GM19372 (cell line): ENCODE results near the gene WIF1.

Experiments
- ATAC-seq: cut with Tn5 transposase; IDR thresholded peaks from one replicate; pipeline ENCODE4 v1.9.1; 2021; ENCODE audit warnings: mild to moderate bottlenecking, low read depth, moderate library complexity; ENCODE audit not compliant: unreplicated experiment

The WIF1 gene

DNA sequence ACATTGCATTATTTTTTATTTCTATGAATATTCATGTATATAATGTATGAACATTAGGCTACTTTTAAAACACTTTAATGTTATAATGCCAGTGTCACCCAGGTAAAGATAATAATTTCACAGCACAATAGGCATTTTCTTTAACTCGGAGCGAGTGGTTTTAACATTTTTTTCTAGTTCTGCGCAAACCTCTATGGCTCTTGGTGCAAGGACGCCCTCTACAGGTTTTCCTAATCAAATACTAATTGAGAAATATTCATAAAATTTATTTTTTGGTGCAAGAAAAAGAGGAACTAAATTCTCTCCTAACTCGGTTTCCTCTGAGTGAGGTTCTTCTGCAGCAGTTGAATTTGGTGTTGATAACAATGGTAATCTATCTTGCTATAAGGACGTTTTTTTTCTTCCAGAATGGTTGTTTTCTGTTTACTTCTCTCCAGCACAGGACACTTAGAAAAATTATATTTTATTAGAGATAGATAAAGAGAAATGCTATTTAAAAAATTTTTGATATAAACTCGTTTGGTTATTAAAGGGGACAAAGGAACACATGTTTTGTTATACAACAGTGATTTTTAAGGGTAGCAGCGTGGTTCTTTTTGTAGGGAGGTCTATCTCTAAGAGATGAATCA lies 2.4 kb upstream of the WIF1 start:
- no peak for ATAC-seq

DNA sequence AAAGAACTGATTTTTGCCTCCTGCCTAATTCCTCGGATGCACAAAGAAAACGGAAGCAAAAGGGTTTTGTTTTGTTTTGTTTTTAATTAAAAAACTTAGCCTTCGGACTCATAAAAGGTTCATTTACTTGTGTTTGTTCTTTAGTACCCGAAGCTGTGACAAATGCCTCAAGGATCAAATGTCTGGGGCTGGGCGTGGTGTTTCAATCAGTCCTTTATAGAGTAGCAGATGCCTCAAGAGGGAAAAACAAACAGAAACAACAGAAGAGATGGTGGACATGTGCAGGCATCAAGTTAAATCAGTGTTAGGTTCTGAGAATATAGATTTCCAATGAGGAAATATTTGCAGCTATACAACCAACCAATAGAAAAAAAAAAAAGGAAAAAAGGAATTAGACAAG lies 1.6 kb upstream of the WIF1 start:
- no peak for ATAC-seq

DNA sequence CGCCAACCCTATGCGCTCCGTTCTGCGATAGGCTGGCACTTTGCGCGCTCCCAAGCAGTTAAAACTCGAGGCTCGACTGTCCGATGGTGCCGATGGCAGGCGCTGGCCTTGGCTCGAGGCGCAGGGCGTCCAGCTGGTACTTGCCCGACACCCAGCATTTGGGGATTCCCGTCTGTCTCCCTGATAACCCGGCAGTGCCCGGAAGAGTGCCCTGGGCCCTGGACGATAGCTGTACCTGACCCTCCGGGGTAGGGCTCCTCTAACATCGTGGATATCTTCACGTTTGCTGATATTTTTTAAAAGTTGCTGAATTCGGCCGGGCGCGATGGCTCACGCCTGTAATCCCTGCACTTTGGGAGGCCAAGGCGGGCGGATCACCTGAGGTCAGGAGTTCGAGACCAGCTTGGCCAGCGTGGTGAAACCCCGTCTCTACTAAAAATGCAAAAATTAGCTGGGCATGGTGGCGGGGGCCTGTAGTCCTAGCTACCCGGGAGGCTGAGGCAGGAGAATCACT lies 908 bp upstream of the WIF1 start:
- no peak for ATAC-seq

DNA sequence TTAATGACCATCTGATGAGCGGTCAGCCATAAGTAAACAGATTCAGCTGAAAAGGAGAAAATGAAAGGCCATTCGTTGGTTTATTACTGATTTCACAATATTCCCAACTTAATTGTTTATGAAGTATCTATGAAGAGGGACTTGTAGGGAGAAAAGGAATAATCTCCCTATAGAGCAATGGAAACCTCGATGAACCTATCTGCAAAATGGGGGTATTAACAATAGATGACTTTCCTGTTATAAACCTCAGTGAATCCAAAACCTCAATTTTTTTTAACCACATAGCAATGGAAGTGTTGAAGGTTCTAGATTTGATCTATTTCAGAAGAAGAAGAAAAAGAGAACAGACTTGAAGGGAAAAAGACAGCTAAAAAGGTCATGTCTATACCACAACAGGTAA lies 2.0 kb downstream of the WIF1 start:
- no peak for ATAC-seq

DNA sequence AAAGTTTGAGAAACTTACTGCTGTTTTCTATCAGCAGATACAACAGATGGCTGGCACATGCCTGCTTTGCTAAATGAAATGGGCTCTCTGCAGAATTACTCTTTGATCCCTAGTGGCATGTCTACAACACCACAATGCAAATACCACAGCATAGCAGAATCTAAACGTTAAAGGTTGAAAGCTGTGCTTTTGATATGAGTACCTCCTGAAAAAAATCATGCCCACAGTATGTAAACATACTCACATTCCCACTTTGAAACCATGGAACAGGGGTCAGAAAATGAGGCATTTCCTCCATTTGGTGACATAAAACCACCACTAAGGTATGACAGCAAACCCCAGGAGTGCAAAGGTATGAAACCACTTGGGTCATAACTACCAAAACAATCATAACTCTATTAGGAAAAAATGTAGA lies 7.5 kb downstream of the WIF1 start:
- ATAC-seq: no peak

DNA sequence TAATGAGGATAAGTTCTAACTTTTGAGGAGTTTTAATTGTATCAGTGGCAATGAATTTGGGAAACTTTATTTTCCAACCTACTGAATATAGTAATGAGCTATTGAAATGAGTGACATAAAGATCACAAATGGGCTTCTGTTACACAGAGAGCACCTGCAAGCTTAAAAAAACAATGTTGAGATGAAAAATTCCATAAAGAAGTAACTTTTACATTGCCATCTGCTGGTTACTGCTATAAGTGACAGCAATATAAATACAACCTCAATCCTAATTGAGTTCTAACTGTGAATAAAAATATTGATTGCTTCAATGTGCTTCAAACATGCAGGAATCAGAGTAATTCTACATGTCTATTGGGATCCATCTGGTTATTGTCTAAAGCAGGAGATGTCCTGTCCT lies 14.2 kb downstream of the WIF1 start:
- ATAC-seq: no peak

DNA sequence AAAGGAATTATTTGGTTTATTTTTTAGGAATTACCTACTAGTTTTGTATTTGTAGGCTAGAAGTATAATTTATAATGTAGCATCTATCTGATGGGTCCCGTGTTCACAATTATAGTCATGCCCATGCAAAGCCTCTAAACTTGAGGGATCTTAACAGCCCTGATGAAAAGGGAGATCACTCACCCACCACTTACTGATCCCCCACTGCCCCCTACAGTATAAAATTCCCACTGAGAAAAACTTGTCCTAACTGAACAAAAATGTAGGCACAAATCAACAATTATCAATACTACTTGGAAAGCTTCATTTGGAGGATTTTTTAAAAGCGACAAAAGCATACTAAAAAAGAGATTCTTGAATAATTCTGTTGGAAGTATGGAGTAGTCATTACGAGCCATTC lies 21.0 kb downstream of the WIF1 start:
- ATAC-seq: no peak

DNA sequence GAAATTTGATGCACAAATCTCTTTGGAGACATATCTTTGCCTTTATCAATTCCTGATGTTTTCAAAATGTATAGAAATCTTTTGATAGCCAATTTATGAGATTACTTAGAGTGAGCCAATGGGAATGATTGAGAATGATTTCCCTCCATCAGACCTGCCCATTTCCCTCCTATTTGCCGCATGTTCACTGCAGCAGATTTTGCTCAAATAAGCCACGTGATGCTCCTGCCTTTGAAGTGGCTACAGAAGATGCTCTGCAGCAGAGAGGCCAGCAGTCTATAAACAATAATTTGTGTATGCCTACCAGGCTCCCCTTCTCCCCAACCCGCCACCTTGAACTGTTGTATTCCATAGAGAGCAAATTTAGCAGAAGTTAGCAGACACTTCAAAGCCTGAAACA lies 21.9 kb downstream of the WIF1 start:
- ATAC-seq: no peak

DNA sequence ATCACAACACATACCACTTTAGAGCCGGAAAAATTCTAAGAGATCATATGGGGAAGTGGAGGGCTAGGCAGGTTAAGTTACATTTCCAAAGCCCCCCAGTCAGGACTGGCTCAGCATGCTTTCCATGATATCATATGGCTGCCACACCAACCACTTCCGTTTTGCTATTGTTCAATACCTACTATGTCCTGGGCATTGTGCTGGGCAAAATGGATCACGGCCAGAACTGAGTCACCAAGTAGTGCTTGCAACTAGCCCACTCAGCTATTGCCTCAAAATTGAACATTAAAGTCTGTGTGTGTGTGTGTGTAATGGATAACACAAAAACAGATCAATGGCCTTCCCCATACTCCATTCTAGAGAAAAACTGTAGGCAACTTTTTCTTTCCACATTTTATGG lies 22.7 kb downstream of the WIF1 start:
- no peak for ATAC-seq

DNA sequence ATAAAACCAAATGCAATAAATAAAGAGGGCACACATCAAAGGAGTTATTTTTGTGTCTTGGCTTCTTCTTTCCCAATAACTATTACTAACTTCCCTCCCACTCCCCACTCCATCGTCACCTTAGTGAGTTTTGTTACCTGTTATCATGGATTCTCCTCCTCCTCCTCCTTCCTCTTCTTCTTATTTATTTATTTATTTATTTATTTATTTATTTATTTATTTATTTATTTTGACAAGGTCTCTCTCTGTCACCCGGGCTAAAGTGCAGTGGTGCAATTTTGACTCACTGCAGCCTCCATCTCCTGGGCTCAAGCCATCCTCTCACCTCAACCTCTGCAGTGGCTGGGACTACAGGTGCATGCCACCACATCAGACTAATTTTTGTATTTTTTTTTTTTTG lies 26.4 kb downstream of the WIF1 start:
- ATAC-seq: no peak

DNA sequence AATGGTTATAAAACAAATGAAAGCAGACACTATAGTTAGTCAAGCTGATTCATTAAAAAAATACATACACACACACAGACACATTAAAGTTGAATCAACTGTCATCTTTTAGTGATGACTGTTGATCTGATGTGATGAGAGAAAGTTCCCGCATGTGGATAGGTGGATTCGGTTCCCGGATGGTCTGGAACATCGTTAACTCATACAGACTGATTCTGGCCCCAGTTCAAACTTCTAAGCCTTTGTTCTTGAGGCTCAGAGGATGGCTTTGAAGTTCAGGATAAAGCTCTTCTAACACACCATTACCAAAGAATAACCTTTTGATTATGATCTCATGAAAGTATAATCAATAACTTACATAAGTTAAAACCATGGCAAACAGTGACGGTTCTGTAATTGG lies 27.5 kb downstream of the WIF1 start:
- no peak for ATAC-seq

DNA sequence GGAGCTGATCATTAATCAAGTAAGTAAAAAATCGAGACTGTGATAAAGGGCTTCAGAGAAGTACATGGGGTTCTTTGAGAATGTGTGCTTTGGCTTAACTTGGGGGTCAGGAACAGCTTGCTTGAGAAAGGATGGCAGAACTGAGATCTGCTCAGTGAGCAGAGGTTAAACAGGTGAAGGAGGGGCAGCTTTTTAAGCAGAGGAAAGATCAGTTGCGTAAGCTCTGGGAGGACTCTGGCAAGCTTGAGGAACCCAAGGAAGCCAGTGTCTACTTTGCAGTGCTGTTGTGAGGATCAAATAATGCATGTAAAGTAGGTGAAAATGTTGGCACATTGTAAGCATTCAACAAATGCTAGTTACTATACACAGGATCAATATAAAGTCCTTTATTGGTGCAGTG lies 30.6 kb downstream of the WIF1 start:
- ATAC-seq: no peak

DNA sequence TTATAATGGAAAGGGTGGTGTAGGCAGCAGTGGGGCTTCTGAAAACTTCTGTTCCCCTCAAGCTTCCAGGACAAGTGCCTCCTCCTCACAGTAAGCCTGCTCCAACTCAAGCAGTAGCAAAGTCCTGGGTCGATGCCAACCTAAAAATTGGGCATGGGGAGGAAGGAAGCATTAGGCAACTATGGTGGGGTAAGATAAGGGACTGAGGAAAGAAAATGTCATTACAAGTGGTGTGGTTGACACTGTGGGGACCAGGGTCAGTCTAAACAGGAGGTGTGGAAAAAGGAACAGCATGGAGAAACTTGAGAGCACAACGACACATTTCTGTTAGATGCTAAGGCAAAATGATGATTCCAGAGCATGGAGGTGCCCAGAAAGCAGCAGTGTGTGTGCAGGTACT lies 34.9 kb downstream of the WIF1 start:
- ATAC-seq: no peak

DNA sequence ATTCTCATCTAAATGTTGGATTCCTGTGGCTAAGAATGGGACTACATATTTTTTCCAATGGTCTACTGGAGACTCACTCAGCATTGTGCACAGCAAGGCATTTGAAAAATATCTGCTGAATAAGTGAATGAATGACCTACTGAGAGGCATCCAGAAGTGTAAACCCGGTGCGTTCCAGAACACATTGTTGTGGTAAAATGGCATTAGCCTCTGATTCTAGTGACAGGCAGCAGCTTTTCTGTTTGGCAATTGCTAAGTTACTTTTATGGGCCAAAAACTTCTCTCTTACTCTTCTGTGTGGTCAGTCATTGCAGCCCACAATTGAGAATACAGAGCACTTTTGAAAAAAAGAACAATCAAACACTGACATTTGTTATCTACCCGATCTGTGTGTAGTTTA lies 36.5 kb downstream of the WIF1 start:
- ATAC-seq: no peak

DNA sequence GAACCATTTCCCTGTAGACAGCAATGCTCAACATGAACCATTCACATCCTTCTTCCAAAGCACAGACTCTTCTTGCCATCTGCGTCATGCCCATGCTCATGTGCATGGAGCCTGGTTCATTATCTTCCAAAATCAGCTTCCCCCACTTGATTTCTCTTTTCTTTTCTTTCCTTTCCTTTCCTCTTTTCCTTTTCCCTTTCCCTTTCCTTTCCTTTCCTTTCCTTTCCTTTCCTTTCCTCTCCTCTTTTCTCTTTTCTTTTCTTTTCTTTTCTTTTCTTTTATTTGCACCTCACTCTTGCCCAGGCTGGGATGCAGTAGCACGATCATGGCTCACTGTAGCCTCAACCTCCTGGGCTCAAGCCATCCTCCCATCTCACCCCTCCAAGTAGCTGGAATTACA lies 37.5 kb downstream of the WIF1 start:
- no peak for ATAC-seq

DNA sequence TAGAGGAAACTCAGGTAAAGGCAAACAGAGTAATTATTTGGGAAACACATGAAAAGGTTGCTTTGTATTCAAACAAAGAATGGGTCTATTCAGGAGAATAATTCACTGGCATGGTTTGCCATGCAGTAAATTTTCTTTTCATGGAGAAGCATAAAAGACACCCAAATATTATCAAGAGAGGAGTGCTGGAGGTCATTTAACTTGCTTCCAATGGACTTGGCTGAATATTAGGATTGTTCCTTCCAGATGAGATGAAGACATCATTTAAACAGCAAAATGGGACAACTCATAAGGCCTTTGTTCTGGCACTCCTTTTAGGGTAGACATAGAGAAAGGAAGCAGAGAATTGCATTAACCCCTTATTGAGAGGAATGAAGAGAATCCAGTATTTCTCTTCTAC lies 38.7 kb downstream of the WIF1 start:
- no peak for ATAC-seq

DNA sequence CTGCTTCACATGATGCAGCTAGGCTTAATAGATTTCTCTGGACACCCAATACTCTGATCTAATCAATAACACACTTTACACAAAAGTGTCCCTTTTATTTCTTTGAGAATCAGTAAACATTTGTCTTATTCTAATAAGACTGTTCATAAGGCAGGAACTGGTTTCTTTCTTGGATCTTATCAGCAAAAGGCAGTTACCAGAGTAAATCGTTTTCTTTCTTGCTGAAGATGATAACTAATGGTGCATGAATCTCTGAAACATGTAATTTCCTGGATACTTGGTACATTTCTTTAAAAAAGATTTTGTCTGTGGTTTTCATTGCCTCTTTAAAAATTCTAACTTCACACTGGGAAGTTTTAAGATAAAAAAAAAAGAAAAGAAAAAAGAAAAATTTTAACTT lies 39.6 kb downstream of the WIF1 start:
- ATAC-seq: no peak

DNA sequence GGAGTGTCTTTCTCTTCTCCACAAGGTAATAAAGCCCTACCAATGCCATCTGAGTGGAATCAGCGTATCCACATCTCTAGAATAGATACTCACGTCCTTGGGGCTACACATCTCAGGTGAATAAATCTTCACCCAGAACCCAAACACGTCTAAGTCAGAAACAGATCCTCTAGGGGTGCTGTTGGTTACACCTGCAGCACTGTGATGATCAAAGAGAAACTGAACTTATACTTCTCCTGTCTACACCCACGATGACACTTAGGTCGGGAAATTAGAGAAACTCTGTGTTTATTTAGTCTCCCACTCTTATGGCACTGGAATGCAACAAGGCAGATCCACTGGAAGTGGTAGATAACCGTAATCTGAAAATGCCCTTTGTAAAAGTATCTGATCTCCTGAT lies 46.2 kb downstream of the WIF1 start:
- no peak for ATAC-seq

DNA sequence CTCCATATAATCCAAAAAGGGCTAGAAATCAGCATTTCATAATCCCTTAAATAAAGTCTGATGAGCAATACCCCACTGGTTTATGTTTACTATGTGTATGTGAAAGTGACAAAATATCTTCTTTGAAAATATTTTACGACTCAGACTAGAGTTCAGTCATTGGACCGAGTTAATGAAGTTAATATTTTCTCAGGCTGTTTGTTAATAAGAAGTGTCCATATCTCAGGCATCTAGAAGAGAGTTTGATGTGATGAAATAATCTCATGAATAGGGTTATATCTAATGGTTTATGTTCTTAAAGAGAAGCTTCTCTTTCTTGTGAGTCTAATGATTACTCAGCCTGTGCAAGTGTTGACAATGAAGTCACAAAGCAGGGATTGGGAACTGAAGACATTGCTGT lies 51.8 kb downstream of the WIF1 start:
- ATAC-seq: no peak

DNA sequence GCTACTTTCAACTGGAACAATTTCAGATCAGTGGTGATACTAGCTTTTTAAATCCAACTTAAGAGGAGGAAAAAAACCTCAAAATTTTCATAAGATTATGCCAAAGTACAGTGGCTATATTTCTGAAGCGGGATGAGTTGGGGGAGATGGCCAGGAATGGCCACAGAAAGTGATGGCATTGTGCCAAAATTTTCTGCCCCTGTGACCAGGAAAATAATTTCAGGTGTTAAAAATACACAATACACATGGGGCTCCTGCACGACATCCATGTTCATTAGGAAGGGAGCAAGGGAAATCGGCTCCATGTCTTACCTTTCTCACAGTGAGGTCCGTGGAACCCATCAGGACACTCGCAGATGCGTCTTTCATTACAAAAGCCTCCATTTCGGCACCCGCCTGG lies 53.7 kb downstream of the WIF1 start:
- ATAC-seq: no peak

DNA sequence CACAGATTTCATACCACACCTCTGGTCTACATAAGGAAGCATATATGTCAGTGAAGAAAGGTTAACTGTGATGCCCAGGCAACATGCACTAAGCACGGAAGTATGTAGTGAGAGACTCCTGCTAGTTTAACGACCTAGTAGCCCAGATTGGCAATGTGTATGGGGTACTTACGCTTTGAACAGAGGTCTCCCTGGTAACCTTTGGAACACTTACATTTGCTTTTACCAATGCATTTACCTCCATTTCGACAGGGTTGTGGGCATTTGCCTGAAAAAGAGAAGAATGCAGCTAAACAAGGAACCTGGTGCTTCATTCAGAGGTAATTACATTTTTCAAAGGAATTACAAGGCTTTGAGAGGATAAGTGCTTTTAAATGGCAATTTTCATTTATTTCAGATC lies 65.2 kb downstream of the WIF1 start:
- ATAC-seq: no peak

DNA sequence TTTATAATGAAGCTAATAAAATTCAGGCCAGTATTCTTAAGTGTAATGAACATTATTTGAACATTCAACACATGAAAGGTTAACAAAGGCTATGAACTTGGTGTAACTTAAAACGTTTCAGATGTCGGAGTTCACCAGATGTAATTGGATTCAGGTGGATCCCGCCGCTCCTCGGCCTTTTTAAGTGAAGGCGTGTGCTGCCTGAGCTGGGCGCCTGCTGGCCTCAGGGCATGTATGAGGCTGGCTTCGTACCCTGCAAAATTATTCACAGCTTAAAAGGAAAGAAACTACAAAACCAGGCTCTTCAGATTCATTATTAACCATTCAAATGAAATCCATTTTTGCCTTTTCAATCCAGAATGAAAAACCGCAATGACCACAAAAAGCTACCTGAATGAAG lies 69.9 kb downstream of the WIF1 start:
- no peak for ATAC-seq

DNA sequence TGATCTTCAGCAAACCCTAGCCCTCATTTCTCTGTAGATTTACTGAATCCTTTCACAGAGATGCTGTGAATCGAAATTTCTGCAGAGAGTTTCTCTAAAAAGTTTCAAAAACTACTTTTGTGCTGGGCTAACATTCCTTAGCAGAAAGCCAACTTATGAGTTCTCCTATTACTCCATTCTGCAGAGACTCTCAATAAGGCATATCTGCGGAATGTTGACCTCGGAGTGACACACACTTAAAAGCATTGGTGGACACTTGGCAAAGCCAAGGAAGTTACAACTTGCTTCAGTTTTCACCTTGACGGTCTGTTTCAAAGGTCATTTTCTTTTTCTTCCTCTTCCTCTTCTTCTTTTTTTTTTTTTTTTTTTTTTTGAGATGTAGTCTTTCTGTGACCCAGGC lies 75.8 kb downstream of the WIF1 start:
- ATAC-seq: no peak
